Esophagus muscularis mucosa (tissue), 3 donors: ENCODE measurements around the gene HERC4.

ENCODE experiments used
- CTCF ChIP-seq, 3 experiments: fragments of 200-600 bp in 2 of 3; fragments of 450-650 bp in 1 of 3; sonication (generic) in 2 of 3; IDR thresholded peaks; one replicate each; pipeline ENCODE4 v1.5.1; 2017 to 2019; ENCODE audit warnings: antibody characterized with exemption in 3 of 3, mild to moderate bottlenecking in 2 of 3, moderate library complexity in 1 of 3
- POLR2A ChIP-seq: fragments of 450-650 bp; IDR thresholded peaks from one replicate; pipeline ENCODE4 v1.6.1; 2017; ENCODE audit warnings: antibody characterized with exemption, moderate library complexity, mild to moderate bottlenecking, low read depth

- TF ChIP-seq CTCF (IDR thresholded peaks at IDR 0.05): no peak
- no peak for TF ChIP-seq POLR2A
Observed at GRCh38 chr10:68073631-68074030, 1.5 kb downstream of the HERC4 start.
